GM19025 (cell line): ENCODE measurements around the gene NEB.

Experiments used
- ATAC-seq: cut with Tn5 transposase; IDR thresholded peaks from one replicate; pipeline ENCODE4 v1.9.1; 2021; ENCODE audit warnings: mild to moderate bottlenecking, low read depth, moderate library complexity; ENCODE audit not compliant: unreplicated experiment

NEB gene

GRCh38 chr2:151733771-151734672, at the start of gene NEB:
Gene NEB (minus strand): TSS chr2:151734476. CDS start chr2:151733156, 1,320 bp downstream.
- ATAC-seq: no peak

GRCh38 chr2:151783133-151783520, 48.9 kb upstream of the NEB start:
- no peak for ATAC-seq

DNA sequence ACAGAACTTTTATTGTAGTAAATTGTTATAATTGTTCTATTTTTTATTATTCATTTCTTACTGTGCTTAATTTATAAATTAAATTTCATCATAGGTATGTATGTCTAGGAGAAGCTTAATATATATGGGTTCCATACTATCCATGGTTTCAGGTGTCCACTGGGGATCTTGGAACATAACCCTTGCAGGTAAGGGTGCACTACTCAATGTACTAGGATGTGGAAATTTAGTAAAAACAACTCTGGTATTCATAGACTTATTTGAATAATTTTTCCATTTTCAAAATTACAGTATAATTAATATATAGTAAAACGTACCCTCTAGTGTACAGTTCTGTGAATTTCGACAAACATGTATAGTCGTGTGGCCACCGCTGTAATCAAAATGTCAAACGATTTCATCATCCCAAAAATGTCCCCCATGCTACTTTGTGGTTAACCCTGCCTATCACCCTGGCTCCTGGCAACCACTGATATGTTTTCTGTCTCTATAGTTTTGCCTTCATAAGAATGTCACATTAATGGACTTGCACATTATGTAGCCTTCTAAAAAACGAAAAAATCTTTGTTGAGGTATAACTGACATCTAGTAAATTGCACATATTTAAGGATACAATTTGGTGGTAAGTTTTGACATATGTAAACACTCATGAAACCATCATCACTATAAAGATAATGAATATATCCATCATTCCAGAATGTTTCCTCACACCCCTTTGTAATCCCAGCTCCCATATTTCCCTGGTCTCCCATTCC, 48.3 kb upstream of the NEB start:
- ATAC-seq: no peak

GRCh38 chr2:151781642-151782041, 47.4 kb upstream of the NEB start:
- ATAC-seq: no peak

GRCh38 chr2:151780938-151781337, 46.7 kb upstream of the NEB start:
- no peak for ATAC-seq

DNA sequence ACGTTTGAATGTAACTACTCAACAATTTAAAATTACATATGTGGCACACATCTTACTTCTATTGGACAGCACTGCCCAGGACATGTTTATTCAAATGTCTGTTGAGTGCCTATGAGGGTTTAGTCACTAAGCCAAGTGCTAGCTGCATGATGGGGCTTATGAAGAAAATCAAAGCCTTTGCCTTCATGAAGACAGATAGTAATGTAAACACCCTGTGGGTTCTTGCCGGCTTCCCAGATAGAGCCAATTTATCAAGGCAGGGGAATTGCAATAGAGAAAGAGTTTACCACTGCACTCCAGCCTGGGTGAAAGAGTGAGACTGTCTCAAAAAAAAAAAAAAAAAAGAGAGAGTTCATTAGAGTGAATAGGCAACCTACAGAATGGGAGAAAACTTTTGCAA, 43.7 kb upstream of the NEB start:
- no peak for ATAC-seq

GRCh38 chr2:151777487-151777886, 43.2 kb upstream of the NEB start:
- ATAC-seq: no peak

DNA sequence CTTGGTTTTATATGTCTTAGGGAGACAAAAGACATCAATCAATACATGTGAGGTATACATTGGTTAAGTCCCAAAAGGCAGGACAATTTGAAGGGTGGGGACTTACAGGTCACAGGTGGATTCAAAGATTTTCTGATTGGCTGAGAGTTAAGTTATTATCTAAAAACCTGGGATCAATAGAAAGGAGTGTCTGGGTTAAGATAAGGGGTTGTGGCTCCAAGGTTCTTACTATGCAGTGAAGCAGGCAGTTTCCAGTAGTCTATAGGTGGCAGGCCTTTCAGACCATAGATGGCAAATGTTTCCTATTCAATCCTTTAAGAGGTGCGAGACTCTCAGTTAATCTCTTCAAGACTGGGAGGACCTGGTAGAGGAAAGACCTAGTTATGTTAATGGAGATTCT, 42.1 kb upstream of the NEB start:
- no peak for ATAC-seq

DNA sequence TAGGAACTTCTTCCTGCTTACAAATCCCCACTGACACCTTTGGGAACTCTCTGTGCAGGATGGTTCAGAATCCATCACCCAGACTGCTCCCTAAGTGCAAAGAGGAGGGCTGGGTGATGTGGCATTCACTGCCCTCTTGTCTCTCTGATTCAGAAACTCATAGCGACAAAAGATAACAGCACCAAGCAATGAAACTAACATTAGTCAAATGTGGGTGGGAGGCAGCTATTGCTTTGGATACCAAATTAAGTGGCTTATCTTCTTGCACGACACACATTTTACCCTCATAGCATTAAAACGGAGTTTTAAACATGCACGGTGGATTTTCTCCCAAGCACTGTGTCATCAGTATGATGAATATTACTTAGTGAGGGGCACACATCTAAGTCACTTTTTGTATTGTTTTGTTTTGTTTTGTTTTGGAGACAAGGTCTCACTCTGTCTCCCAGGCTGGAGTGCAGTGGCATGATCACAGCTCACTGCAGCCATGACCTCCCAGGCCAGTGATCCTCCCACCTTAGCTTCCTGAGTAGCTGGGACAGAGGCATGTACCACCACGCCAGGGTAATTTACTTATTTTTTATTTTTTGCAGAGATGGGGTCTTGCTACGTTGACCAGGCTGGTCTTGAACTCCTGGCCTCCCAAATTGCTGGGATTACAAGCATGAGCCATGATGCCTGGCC, 40.9 kb upstream of the NEB start:
- no peak for ATAC-seq

- no peak for ATAC-seq
Measured at GRCh38 chr2:151774506-151774905, 40.2 kb upstream of the NEB start.

GRCh38 chr2:151771599-151772358, 37.5 kb upstream of the NEB start:
- peak; percentile 91 for ATAC-seq

DNA sequence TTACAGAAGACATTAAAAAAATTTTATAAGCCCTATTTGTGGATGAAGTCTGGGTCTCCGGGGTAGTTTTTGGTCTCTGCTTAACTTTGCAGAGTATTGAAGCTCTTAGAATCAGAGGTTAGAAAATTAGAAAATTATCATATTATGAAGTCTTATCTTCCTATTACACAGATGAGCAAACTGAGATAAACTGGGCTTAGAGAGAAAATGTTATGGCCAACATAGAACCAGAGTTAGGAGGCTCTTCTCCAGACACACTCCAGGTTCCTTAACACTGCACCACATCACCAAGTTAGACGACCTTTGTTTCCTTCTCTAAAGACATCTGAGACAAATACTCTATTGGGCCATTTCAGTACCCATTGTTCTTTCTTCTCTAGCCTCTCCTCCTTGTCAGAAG, 36.7 kb upstream of the NEB start:
- ATAC-seq: no peak

DNA sequence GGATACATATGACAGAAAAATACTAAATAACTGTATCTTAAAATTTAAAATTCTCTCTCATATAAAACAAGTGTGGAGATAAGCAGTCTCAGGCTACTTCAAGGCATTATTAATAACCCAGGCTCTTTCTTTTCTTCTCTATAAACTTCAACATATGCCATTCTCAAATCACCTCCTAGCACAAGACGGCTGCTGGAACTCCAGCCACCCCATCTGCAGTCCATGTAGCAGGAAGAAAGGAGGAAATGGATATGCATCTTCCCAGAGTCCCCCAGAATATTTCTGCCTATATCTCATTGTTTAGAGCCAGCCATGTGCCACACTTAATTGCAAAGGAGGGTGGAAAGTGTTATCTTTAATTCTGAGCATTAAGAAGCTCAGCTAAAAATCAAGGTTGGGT, 35.3 kb upstream of the NEB start:
- ATAC-seq: no peak

DNA sequence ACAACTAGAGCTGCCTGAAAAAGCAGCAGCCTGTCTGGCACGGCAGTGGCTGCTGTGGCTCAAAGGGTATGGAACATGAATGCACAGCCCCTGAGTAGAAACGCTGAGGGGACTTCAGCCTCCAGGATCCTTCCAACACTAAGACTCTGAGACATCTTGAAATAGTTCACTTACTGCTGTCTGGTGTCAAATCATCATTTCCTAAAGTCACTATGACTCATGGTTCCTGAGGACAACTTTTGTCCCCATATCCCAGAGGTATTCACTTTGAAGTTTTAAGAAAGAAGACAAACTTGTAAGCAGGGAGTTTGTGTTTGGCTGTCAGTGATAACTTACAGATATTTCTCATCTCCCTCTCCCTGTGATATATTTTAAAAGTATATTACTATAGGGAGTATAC, 33.3 kb upstream of the NEB start:
- ATAC-seq: no peak

DNA sequence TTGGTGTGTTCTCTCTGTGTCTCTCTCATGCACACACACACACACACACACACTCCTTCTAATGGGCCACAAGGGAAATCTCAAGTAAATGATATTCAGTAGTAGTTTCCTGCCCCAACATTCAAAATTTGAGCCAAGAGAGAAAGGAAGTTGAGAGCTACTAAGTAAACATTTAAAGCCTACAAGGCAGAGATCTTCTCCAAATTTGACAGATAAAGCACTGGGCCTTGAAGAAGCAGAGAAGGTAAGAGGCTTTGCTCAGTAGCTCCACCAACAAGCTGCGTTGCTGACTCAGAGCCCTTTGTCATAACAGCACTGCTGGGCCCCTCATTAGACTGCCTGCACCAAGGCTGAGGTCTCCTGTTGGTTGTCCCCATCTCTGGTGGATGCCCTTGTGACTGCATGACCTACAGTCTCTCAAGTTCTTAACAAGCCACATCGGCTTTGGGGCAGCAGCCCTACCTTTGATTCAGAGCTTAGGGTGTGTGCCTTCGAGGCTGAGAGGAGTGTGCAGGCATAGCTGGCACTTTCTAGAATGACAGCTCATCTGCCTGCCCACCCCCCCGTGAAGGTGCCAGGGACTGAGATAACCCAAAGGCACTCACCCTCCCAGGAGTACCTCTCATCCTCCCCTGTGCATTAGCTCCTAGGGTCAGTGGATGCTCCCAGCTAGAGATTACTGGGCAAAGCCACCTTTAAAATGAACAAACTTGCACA, 32.3 kb upstream of the NEB start:
- ATAC-seq: peak; percentile 43

GRCh38 chr2:151765760-151766410, 31.6 kb upstream of the NEB start:
- no peak for ATAC-seq

GRCh38 chr2:151762694-151763093, 28.4 kb upstream of the NEB start:
- no peak for ATAC-seq

DNA sequence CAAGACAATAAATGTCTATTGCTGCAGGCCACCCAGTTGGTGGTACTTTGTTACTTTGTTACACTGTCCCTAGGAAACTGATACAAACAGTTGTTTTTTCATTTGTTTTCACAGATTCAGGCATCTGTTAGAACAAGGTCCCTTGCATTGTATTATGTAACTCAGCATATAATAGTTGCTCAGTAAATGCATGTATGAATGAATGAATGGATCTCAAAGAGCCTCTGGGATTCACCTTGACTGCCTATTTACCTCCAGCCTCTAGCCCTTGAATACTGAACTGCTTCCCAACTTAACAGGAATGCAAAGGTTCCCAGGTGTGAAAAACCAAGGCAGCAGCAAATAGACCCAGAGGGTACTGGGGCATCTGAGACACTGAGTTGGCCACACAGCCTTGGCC, 27.4 kb upstream of the NEB start:
- no peak for ATAC-seq

DNA sequence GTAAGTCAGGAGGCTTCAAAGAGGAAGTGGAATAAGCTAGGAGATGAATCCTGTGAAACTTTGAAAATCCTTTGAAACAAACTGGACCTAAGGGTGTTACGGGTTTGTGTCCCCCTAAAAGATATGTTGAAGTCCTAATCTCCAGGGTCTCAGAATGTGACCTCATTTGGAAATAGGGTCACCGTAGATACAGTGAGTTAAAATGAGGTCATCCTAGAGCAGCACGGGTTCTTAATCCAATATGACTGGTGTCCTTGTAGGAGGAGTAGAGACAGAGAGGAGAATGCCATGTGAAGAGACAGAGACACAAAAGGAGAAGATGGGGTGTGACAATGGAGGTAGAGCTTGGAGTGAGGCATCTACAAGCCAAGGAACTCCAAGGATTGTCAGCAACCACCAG, 26.9 kb upstream of the NEB start:
- no peak for ATAC-seq
